Activated CD8-positive, alpha-beta memory T cell treated with anti-CD3 and anti-CD28 coated beads, Interleukin-2, amount 50 U/mL, for 48 hours (primary cell): ENCODE measurements around the gene ATXN3L.
"Not testable (repeated sequence)": the region's sequence is repeated elsewhere in the genome, so short reads cannot be mapped to it uniquely, and the experiment has no call there.

ENCODE experiments used
- DNase-seq: peaks from one replicate; pipeline ENCODE4 v3.0.0-alpha.2; 2020

ATXN3L gene

GRCh38 chrX:13304052-13304451, 15.8 kb downstream of the ATXN3L start:
- DNase-seq: no peak

GRCh38 chrX:13303248-13303647, 16.6 kb downstream of the ATXN3L start:
- DNase-seq: not testable (repeated sequence)

GRCh38 chrX:13298836-13299235, 21.0 kb downstream of the ATXN3L start:
- DNase-seq: no peak

GRCh38 chrX:13295841-13296240, 24.0 kb downstream of the ATXN3L start:
- no peak for DNase-seq

GRCh38 chrX:13293700-13294099, 26.2 kb downstream of the ATXN3L start:
- DNase-seq: no peak

- no peak for DNase-seq
Observed at GRCh38 chrX:13290891-13291614, 28.8 kb downstream of the ATXN3L start.

- DNase-seq: no peak
Observed at GRCh38 chrX:13288671-13289070, 31.2 kb downstream of the ATXN3L start.

GRCh38 chrX:13287816-13288215, 32.0 kb downstream of the ATXN3L start:
- no peak for DNase-seq

GRCh38 chrX:13285693-13286092, 34.2 kb downstream of the ATXN3L start:
- no peak for DNase-seq

- no peak for DNase-seq
Observed at GRCh38 chrX:13285229-13285628, 34.6 kb downstream of the ATXN3L start.

- DNase-seq: no peak
Observed at GRCh38 chrX:13284570-13284969, 35.3 kb downstream of the ATXN3L start.

GRCh38 chrX:13283950-13284546, 35.8 kb downstream of the ATXN3L start:
- no peak for DNase-seq

GRCh38 chrX:13283512-13283911, 36.3 kb downstream of the ATXN3L start:
- DNase-seq: no peak

- no peak for DNase-seq
Observed at GRCh38 chrX:13281289-13281688, 38.6 kb downstream of the ATXN3L start.

- no peak for DNase-seq
Observed at GRCh38 chrX:13279279-13280018, 40.4 kb downstream of the ATXN3L start.

GRCh38 chrX:13277539-13277938, 42.3 kb downstream of the ATXN3L start:
- DNase-seq: no peak

GRCh38 chrX:13276991-13277390, 42.9 kb downstream of the ATXN3L start:
- no peak for DNase-seq

GRCh38 chrX:13275031-13275430, 44.8 kb downstream of the ATXN3L start:
- no peak for DNase-seq

GRCh38 chrX:13272426-13272825, 47.4 kb downstream of the ATXN3L start:
- DNase-seq: no peak

GRCh38 chrX:13271511-13271910, 48.3 kb downstream of the ATXN3L start:
- DNase-seq: no peak

GRCh38 chrX:13270360-13270759, 49.5 kb downstream of the ATXN3L start:
- no peak for DNase-seq

GRCh38 chrX:13268874-13269273, 51.0 kb downstream of the ATXN3L start:
- DNase-seq: no peak
